ENCODE measurements around the gene PSME2. TPM values are rescaled to one million over a fixed set of nuclear protein-coding genes. Genes with fewer than 3 reads are reported as not detected.

PSME2 gene
- total RNA-seq, 1 experiment from 2014 or later = 245 TPM

- DNase-seq (ENCODE audit: low read depth) = peak; percentile 96
Measured at GRCh38 chr14:24093901-24094840, 52.2 kb downstream of the PSME2 start, which contains the start of gene PCK2. TSS of gene PCK2 (plus strand) at chr14:24094311. CDS start at chr14:24094406, 95 bp downstream.

Other genes with a start within 250 kb of the PSME2 start
- gene DHRS4, start 192.8 kb downstream of the PSME2 start, total RNA-seq (2014; rRNA removed; shearing (Covaris generic)) = 32.0 and 52.7 TPM in 2 replicates
- 10.7 and 18.7 TPM in 2 replicates for gene DHRS4L2, start 157.7 kb downstream of the PSME2 start, total RNA-seq (2014; rRNA removed; shearing (Covaris generic))
- under 0.01 TPM in 1 of 2 replicates, not detected in the other for gene CARMIL3, start 94.6 kb downstream of the PSME2 start, total RNA-seq (2014; rRNA removed; shearing (Covaris generic))
- not detected in 2 replicates for gene CPNE6, start 75.0 kb downstream of the PSME2 start, total RNA-seq (2014; rRNA removed; shearing (Covaris generic))
- gene PCK2, start 52.3 kb downstream of the PSME2 start, total RNA-seq (2014; rRNA removed; shearing (Covaris generic)) = 6.6 and 12.6 TPM in 2 replicates
- gene DCAF11, start 31.8 kb downstream of the PSME2 start, total RNA-seq (2014; rRNA removed; shearing (Covaris generic)) = 68.9 and 75.2 TPM in 2 replicates
- 3.1 and 5.9 TPM in 2 replicates for gene NRL, start 31.7 kb downstream of the PSME2 start, total RNA-seq (2014; rRNA removed; shearing (Covaris generic))
- 2.7 TPM in 1 of 2 replicates, not detected in the other for gene FITM1, start 16.0 kb downstream of the PSME2 start, total RNA-seq (2014; rRNA removed; shearing (Covaris generic))
- gene PSME1, start 10.4 kb downstream of the PSME2 start, total RNA-seq (2014; rRNA removed; shearing (Covaris generic)) = 191 and 208 TPM in 2 replicates
- 25.4 and 46.5 TPM in 2 replicates for gene EMC9, start 5.0 kb downstream of the PSME2 start, total RNA-seq (2014; rRNA removed; shearing (Covaris generic))
- gene RNF31, start 888 bp upstream of the PSME2 start, total RNA-seq (2014; rRNA removed; shearing (Covaris generic)) = 49.7 and 68.1 TPM in 2 replicates
- gene IRF9, start 14.7 kb upstream of the PSME2 start, total RNA-seq (2014; rRNA removed; shearing (Covaris generic)) = 7.9 and 25.5 TPM in 2 replicates
- not detected in 2 replicates for gene REC8, start 25.5 kb upstream of the PSME2 start, total RNA-seq (2014; rRNA removed; shearing (Covaris generic))
- 165 and 275 TPM in 2 replicates for gene IPO4, start 42.2 kb upstream of the PSME2 start, total RNA-seq (2014; rRNA removed; shearing (Covaris generic))
- gene TM9SF1, start 48.8 kb upstream of the PSME2 start, total RNA-seq (2014; rRNA removed; shearing (Covaris generic)) = 91.9 and 98.7 TPM in 2 replicates
- not detected in 2 replicates for gene TSSK4, start 59.1 kb upstream of the PSME2 start, total RNA-seq (2014; rRNA removed; shearing (Covaris generic))
- gene CHMP4A, start 66.9 kb upstream of the PSME2 start, total RNA-seq (2014; rRNA removed; shearing (Covaris generic)) = 60.1 and 89.8 TPM in 2 replicates
- 12.7 and 18.9 TPM in 2 replicates for gene MDP1, start 69.5 kb upstream of the PSME2 start, total RNA-seq (2014; rRNA removed; shearing (Covaris generic))
- 308 and 348 TPM in 2 replicates for gene NEDD8, start 85.8 kb upstream of the PSME2 start, total RNA-seq (2014; rRNA removed; shearing (Covaris generic))
- 83.3 and 112 TPM in 2 replicates for gene GMPR2, start 86.3 kb upstream of the PSME2 start, total RNA-seq (2014; rRNA removed; shearing (Covaris generic))
- 34.6 and 48.3 TPM in 2 replicates for gene TINF2, start 96.0 kb upstream of the PSME2 start, total RNA-seq (2014; rRNA removed; shearing (Covaris generic))
- gene TGM1, start 116.6 kb upstream of the PSME2 start, total RNA-seq (2014; rRNA removed; shearing (Covaris generic)) = 0.69 and 2.6 TPM in 2 replicates
- 21.5 and 22.1 TPM in 2 replicates for gene RABGGTA, start 125.0 kb upstream of the PSME2 start, total RNA-seq (2014; rRNA removed; shearing (Covaris generic))
- gene DHRS1, start 153.2 kb upstream of the PSME2 start, total RNA-seq (2014; rRNA removed; shearing (Covaris generic)) = 1.7 and 4.9 TPM in 2 replicates
- 15.8 and 17.1 TPM in 2 replicates for gene NOP9, start 153.2 kb upstream of the PSME2 start, total RNA-seq (2014; rRNA removed; shearing (Covaris generic))
- 0.06 TPM in 1 of 2 replicates, not detected in the other for gene CIDEB, start 161.4 kb upstream of the PSME2 start, total RNA-seq (2014; rRNA removed; shearing (Covaris generic))
- gene LTB4R2, start 163.5 kb upstream of the PSME2 start, total RNA-seq (2014; rRNA removed; shearing (Covaris generic)) = 6.9 and 16.7 TPM in 2 replicates
- gene LTB4R, start 164.9 kb upstream of the PSME2 start, total RNA-seq (2014; rRNA removed; shearing (Covaris generic)) = 2.5 and 6.3 TPM in 2 replicates
- gene ADCY4, start 188.5 kb upstream of the PSME2 start, total RNA-seq (2014; rRNA removed; shearing (Covaris generic)) = 0.17 TPM in 1 of 2 replicates, not detected in the other
- not detected in 2 replicates for gene RIPK3, start 193.4 kb upstream of the PSME2 start, total RNA-seq (2014; rRNA removed; shearing (Covaris generic))
- 14.5 and 28.8 TPM in 2 replicates for gene NFATC4, start 221.6 kb upstream of the PSME2 start, total RNA-seq (2014; rRNA removed; shearing (Covaris generic))